ENCODE results near the gene FBXO28.

GRCh38 chr1:224080115-224080774 lies 33.7 kb upstream of the FBXO28 start:
- TF ChIP-seq CTCF (IDR thresholded peaks at IDR 0.05) (no peak), POLR2AphosphoS5 (IDR thresholded peaks at IDR 0.05) (no peak), POLR2A (IDR thresholded peaks at IDR 0.05) (no peak)

Measured in breast epithelium (tissue), 3 donors.